Putamen (tissue), 1 donor: Measurements from ENCODE around the gene NOX3.
"Not testable (repeated sequence)": the region's sequence is repeated elsewhere in the genome, so short reads cannot be mapped to it uniquely, and the experiment has no call there.

Source experiments
- DNase-seq: peaks from one replicate; pipeline ENCODE4 v3.0.0-alpha.2; 2016; ENCODE audit warnings: low spot score

NOX3 gene

GRCh38 chr6:155468543-155468942 lies 12.9 kb upstream of the NOX3 start:
- DNase-seq, result not testable (repeated sequence)

DNA sequence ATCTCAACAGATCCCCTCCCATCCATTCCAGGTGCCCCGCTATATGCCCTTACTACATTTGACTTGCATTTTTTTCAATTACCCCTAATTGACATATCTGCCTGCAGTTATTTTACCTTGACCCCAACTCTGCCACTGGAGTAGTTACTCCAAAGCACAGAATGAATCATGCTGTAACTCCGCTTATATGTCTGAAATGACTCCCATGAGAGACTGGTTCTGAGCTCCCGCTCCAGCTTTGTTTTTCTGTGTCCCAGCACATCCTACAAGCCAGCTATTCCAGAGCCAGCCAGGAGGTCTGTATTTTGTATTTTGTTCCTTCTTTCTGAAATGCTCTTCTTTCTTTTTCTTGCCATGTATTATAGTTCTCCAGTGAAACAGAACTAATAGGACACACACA lies 10.9 kb upstream of the NOX3 start:
- DNase-seq, result no peak

- no peak for DNase-seq
These were observed 5.9 kb upstream of the NOX3 start for GRCh38 chr6:155461556-155461955.

GRCh38 chr6:155454471-155454870 lies 1.2 kb downstream of the NOX3 start:
- DNase-seq, result no peak

DNA sequence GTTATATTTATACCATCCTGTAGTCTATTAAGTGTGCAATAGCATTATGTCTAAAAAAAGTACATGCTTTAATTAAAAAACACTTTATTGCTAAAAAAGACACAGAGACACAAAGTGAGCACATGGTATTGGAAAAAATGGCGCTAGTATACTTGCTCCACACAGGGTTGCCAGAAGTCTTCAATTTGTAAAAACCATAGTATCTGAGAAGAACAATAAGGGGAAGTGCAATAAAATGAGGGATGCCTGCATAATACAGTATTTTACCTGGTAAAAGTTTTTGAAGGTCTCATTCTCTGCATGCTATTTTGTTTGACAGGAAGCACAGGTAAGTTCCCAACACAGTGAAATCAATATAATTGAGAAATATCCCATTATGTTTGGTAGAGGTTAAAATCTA lies 1.6 kb downstream of the NOX3 start:
- no peak for DNase-seq

DNA sequence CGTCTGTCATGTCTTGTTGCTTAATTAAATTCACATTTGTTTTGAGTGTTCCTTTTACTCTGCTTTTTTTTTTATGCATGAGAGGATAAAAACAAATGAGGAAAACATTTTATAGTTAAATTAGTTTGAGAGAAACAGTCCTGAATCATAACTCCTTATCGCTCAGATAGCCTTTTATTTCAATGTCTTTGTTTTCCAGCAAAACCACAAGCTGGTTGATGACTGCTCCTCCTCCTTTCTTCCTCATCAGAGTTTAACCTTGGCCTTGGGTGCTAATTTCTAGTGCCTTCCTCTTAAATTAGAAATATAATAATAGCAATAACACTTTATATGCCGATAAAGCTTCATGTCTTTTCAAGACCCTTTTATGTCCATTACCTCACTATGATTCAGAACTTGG lies 3.1 kb downstream of the NOX3 start:
- no peak for DNase-seq

GRCh38 chr6:155451530-155451929 lies 4.1 kb downstream of the NOX3 start:
- not testable (repeated sequence) for DNase-seq

- no peak for DNase-seq
These were observed 5.4 kb downstream of the NOX3 start for GRCh38 chr6:155450240-155450581.

DNA sequence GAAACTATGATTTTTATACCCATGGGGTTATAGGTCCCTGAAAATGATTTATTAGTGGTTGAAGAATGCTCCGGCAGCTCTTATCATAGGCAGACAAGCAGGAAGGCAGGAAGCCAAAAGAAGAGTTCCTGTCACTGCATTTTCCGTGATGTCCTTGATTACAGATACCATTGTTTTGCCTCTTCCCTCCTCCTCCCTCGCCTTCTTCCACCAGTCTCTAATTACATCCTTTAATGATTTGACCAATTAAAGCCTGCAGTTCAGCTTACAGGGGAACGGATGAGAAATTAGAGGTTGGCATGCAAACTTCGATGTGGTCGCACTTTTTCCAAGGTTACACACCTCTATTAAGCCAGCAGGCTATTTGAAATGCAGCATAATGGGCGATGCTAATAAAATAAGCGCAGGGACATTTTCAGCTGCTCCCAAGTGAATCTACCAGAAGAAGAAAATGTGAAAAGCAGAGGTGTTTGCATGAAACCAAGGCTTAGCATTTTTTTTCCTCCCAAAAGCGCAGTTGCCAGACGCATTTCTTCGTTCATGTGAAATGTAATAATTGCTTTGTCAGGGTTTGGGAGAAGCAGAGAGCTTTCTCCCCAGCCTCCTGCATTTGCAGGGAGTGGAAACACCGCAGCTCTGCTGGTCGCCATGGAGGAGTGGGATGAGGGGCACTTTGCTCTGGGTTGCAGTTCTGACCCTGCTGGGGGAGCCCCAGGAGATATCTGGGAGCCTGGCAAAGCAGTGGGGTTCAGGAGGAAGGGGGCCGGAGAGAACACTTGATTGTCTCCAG lies 6.0 kb downstream of the NOX3 start:
- DNase-seq, result no peak

DNA sequence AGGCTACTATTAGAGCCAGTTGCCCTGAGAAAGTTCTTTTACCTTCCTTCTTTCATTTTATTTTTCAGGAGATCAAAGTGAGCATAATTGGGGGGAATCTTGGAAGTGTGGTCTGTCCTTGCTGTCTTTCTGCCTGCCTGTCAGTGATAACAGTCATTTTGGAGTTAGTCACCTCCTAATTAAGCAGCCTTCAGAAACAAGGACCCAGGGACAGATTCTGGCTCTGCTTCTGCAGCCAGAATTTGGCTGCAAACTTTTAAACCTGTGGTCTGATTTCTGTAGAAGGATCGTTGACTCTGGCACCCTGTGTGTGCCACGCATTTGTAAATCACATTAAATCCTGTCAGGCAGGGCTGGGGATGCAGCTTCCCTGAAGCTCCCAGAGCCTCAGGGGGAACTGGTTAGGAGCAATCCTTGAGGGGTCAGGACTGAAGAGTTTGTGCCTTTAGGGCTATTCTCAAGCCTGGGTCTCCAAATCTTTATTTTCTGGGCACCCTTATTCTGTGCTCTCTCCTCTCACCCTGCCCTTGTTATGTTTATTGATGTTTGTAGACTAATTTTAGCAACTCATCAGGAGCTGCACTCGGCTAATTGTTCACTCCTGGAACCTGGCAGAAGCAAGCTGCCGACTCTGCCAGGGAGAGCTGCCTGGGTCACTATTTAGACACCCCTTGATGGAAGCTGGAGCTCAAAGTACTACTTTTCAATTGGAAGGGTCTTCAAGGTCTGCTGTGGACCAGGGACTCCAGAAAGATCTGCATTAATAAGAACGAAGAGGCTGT lies 6.8 kb downstream of the NOX3 start:
- no peak for DNase-seq

DNA sequence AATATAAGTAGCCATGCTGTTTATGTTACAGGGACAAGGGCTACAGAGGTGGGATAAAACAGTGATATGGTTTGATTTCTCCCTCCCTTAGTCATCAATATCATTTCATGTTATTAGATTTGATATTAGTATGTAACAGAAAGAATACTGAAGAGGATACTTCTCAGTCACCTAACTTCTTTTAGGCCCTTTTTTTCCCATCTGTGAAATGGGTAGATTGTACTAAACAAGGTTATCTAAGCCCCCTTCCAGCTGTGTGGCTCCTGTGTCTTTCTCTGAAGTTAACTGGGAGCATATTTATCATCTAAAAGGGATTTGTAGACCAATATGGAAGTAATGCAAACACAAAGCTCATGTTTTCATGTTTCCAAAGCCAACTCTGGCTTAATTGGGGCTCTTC lies 7.7 kb downstream of the NOX3 start:
- DNase-seq, result no peak

- no peak for DNase-seq
These were observed 10.4 kb downstream of the NOX3 start for GRCh38 chr6:155444952-155445903.

DNA sequence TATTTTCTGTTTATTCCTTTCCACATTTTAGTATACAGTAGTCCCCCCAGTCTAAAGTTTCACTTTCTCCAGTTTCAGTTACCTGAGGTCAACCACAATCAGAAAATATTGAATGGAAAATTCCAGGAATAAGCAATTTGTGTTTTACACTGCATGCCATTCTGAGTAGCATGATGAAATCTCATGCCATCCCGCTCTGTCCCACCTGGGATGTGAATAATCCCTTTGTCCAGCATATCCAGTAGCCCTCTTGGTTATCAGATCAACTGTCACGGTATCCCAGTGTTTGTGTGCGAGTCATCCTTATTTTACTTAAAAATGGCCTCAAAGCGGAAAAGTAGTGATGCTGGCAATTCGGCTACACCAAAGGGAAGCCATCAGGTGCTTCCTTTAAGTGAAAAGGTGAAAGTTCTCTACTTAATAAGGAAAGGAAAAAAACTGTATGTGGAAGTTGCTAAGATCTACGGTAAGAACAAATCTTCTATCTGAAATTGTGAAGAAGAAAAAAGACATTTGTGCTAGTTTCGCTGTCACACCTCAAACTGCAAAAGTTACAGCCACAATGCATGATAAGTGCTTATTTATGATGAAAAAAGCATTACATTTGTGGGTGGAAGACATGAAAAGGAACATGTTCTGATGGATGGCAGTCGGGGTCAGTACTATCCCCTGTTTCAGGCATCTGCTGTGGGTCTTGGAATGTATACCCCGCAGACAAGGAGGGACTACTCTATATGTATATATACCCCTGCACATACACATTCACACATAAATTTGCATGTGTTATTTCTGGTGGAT lies 11.3 kb downstream of the NOX3 start:
- DNase-seq, result no peak

DNA sequence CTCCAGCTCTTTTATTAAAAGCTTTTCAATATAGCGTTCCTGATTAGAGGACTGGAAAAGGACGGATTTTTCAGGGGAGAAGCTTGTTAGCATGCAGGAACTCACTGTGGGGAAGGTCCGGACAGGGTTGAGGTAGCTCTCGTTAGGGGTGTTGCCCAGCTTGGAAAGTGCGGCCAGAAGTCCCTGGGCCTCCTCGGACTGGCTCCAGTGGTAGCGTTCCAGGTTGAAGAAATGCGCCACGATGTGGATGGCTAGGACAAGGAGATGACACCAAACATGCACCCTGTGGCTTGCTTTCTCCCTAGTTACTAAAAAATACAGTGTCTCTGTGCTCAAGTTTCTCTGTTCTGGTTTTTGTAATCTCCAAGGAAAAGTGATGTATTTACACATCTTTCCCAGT lies 12.5 kb downstream of the NOX3 start:
- DNase-seq, result no peak

GRCh38 chr6:155442562-155442961 lies 13.1 kb downstream of the NOX3 start:
- DNase-seq, result no peak

GRCh38 chr6:155441112-155441465 lies 14.6 kb downstream of the NOX3 start:
- no peak for DNase-seq

DNA sequence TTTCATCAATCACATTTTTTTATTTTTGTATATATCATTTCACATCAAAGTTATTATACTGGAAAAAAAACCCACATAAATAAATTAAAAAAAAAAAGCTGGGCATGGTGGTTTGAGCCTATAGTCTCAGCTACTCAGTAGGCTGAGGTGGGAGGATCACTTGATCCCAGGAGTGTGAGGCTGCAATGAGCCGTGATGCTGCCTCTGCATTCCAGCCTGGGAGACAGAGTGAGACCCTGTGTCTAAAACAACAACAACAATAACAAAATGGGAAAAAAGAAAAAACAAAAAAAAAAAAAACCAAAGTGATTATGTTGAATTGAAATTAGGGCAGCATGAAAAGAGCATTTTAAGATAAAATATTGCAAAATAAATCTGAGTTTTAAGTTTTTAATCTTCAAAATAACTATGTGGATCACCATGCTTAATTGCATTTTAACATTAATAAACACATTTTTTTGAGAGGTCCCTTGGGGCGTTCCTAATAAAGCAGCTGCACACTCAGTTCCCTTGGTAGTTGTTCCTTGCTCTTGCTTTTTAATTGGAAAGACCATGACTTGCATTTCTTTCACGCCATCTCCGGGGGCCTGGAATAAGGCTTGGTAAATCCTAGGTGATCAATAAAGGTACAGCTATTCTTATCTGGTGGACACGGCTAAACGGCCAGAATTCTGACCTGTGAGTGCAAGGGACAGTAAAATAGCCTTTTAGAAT lies 15.1 kb downstream of the NOX3 start:
- DNase-seq, result no peak

GRCh38 chr6:155439376-155439775 lies 16.3 kb downstream of the NOX3 start:
- no peak for DNase-seq

GRCh38 chr6:155436981-155437749 lies 18.5 kb downstream of the NOX3 start:
- no peak for DNase-seq

DNA sequence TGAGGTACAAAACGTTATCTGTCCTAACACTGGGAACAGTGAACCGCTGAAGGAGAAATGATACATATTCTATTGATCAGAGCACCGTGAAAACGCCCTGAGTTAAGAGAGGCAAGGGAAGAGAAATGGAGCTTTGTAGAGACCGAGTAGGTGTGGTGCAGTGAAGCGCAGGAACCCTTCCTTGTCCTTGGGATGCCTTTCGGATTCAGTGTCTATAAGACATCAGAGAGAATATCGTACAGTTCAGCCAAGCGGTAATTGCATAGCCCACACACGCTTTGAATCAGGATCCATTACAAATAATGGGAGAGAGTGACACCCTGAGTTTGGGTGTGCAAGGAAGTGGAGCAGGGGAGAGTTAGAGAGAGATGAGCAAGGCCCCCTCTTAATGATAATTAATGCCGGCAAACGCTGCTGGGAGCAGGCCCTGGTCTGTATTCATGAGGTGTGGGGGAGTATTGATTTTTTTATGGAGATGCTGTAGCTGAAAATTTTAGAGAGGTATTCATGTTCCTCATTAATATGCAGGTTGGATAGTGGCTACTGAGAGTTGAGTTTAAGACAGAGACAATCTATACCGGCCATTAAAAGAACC lies 20.7 kb downstream of the NOX3 start:
- no peak for DNase-seq
